GM23338 (cell line): ENCODE measurements around the gene MLH1. TPM values are rescaled to one million over a fixed set of nuclear protein-coding genes. Genes with fewer than 3 reads are reported as not detected.

ENCODE experiments used
- ATAC-seq: fragments of 200-7000 bp; cut with Tn5 transposase; 3 replicates; pipeline ENCODE4 v1.9.1; 2020
- DNase-seq: peaks from one replicate; pipeline ENCODE4 v3.0.0-alpha.2; 2015; ENCODE audit warnings: low spot score
- H2AFZ ChIP-seq: fragments of 200-600 bp; sonication (generic); 2 replicates; pipeline ENCODE4 v1.8.0; 2016; ENCODE audit warnings: antibody characterized with exemption, mild to moderate bottlenecking, moderate library complexity
- H3F3A ChIP-seq: fragments of 200-600 bp; sonication (generic); replicated peaks from 2 replicates; pipeline ENCODE4 v1.8.0; 2017; ENCODE audit warnings: antibody characterized with exemption, mixed run types, low read depth
- H3K27ac ChIP-seq: fragments of 200-600 bp; sonication (generic); 2 replicates; pipeline ENCODE4 v1.6.1; 2016; ENCODE audit warnings: low read depth
- H3K27me3 ChIP-seq: fragments of 200-600 bp; sonication (generic); 2 replicates; pipeline ENCODE4 v1.8.0; 2016; ENCODE audit warnings: mild to moderate bottlenecking, mixed run types, moderate library complexity; ENCODE audit not compliant: insufficient read depth
- H3K36me3 ChIP-seq: fragments of 200-600 bp; sonication (generic); 2 replicates; pipeline ENCODE4 v1.8.0; 2016; ENCODE audit warnings: mild to moderate bottlenecking; ENCODE audit not compliant: insufficient read depth
- H3K4me1 ChIP-seq: fragments of 200-600 bp; sonication (generic); 2 replicates; pipeline ENCODE4 v1.8.0; 2016; ENCODE audit warnings: mild to moderate bottlenecking, moderate library complexity; ENCODE audit not compliant: insufficient read depth
- H3K4me2 ChIP-seq: fragments of 200-600 bp; sonication (generic); 2 replicates; pipeline ENCODE4 v1.7.1; 2017; ENCODE audit warnings: mixed run types
- H3K4me3 ChIP-seq: fragments of 200-600 bp; sonication (generic); 2 replicates; pipeline ENCODE4 v1.6.1; 2016; ENCODE audit warnings: mixed run types
- H3K79me2 ChIP-seq: fragments of 200-600 bp; sonication (generic); replicated peaks from 2 replicates; pipeline ENCODE4 v1.8.0; 2017; ENCODE audit warnings: mild to moderate bottlenecking; ENCODE audit not compliant: insufficient read depth
- H3K9me2 ChIP-seq: fragments of 200-600 bp; sonication (generic); 2 replicates; pipeline ENCODE4 v1.8.0; 2017; ENCODE audit not compliant: insufficient read depth
- H4K20me1 ChIP-seq: fragments of 200-600 bp; sonication (generic); replicated peaks from 2 replicates; pipeline ENCODE4 v1.8.0; 2017; ENCODE audit warnings: mild to moderate bottlenecking; ENCODE audit not compliant: insufficient read depth
- H3K27ac Mint-ChIP-seq: 2 replicates; pipeline ENCODE4 v1.8.0; 2020; ENCODE audit warnings: inconsistent platforms, mild to moderate bottlenecking, moderate library complexity, mixed read lengths
- H3K27me3 Mint-ChIP-seq: 3 replicates; pipeline ENCODE4 v1.8.0; 2022; ENCODE audit warnings: low read depth, mild to moderate bottlenecking, moderate library complexity, mixed read lengths, inconsistent platforms; ENCODE audit not compliant: insufficient read depth, poor library complexity
- H3K36me3 Mint-ChIP-seq: 3 replicates; pipeline ENCODE4 v1.8.0; 2021; ENCODE audit warnings: low read depth, mild to moderate bottlenecking, inconsistent platforms, moderate library complexity, mixed read lengths
- H3K4me1 Mint-ChIP-seq: 3 replicates; pipeline ENCODE4 v1.8.0; 2020; ENCODE audit warnings: mild to moderate bottlenecking, inconsistent platforms, mixed read lengths
- H3K4me3 Mint-ChIP-seq: 3 replicates; pipeline ENCODE4 v1.8.0; 2021; ENCODE audit warnings: moderate library complexity, mild to moderate bottlenecking, inconsistent platforms, mixed read lengths
- H3K9me3 Mint-ChIP-seq: 3 replicates; pipeline ENCODE4 v1.8.0; 2020; ENCODE audit warnings: moderate library complexity, mild to moderate bottlenecking, inconsistent platforms, mixed read lengths
- CREB1 ChIP-seq: fragments of 250-450 bp; sonication (Bioruptor Pico); IDR thresholded peaks from 2 replicates; pipeline ENCODE4 v1.5.0; 2020; ENCODE audit warnings: low read depth, mild to moderate bottlenecking, moderate library complexity
- EZH2 ChIP-seq: fragments of 200-600 bp; sonication (generic); IDR thresholded peaks from one replicate; pipeline ENCODE4 v1.8.0; 2017; ENCODE audit warnings: antibody characterized with exemption, mild to moderate bottlenecking, low read depth; ENCODE audit not compliant: unreplicated experiment
- EZH2phosphoT487 ChIP-seq: fragments of 200-600 bp; sonication (generic); IDR thresholded peaks from one replicate; pipeline ENCODE4 v1.8.1; 2018; ENCODE audit warnings: antibody characterized with exemption; ENCODE audit not compliant: unreplicated experiment
- JUNB ChIP-seq: IDR thresholded peaks from one replicate; pipeline ENCODE4 v1.6.1; 2016; ENCODE audit warnings: antibody characterized with exemption; ENCODE audit not compliant: unreplicated experiment
- NANOG ChIP-seq: IDR thresholded peaks from 2 replicates; pipeline ENCODE4 v1.6.1; 2016; ENCODE audit warnings: antibody characterized with exemption, borderline replicate concordance
- POLR2AphosphoS5 ChIP-seq: IDR thresholded peaks from 2 replicates; pipeline ENCODE4 v1.6.1; 2016; ENCODE audit warnings: antibody characterized with exemption, low read depth
- STAT1 ChIP-seq: IDR thresholded peaks from one replicate; pipeline ENCODE4 v1.6.1; 2016; ENCODE audit warnings: antibody characterized with exemption; ENCODE audit not compliant: unreplicated experiment
- ZNF114 ChIP-seq: fragments of 250-450 bp; sonication (Bioruptor Pico); IDR thresholded peaks from 2 replicates; pipeline ENCODE4 v1.5.0; 2020; ENCODE audit warnings: mild to moderate bottlenecking, moderate library complexity
- ZNF331 ChIP-seq: fragments of 250-450 bp; sonication (Bioruptor Pico); IDR thresholded peaks from 2 replicates; pipeline ENCODE4 v1.5.0; 2020; ENCODE audit warnings: low read depth, mild to moderate bottlenecking, moderate library complexity
- polyA plus RNA-seq: library from polyadenylated mRNA; unstranded; fragments of >200 nt; fragmentation: Nextera tagmentation; extraction: Ambion mirVana; gene quantifications from 2 replicates; pipeline ENCODE4 v1.2.1, GENCODE V29; 2016
- total RNA-seq: library from RNA; depleted of rRNA; stranded (reverse); fragments of >200 nt; shearing (Covaris generic); gene quantifications from 2 replicates; pipeline ENCODE4 v1.2.3, GENCODE V29; 2014
- TF ChIP-seq, protein P1 (sequence below), 2 experiments: fragments of 200-600 bp in 1 of 2; sonication (generic) in 1 of 2; conservative IDR thresholded peaks; 2 replicates each; pipeline versions ENCODE4 v1.5.1 to v1.6.1; 2016 to 2017; ENCODE audit warnings: antibody characterized with exemption in 2 of 2, low read depth in 2 of 2, mild to moderate bottlenecking in 2 of 2, moderate library complexity in 1 of 2
- TF ChIP-seq, protein P2 (sequence below): fragments of 250-450 bp; sonication (Bioruptor Pico); IDR thresholded peaks from 2 replicates; pipeline ENCODE4 v1.5.0; 2020; ENCODE audit warnings: mild to moderate bottlenecking, moderate library complexity
- TF ChIP-seq, protein P3 (sequence below): IDR thresholded peaks from one replicate; pipeline ENCODE4 v1.6.1; 2018; ENCODE audit warnings: antibody characterized with exemption; ENCODE audit not compliant: unreplicated experiment
- TF ChIP-seq, protein P4 (sequence below): IDR thresholded peaks from 2 replicates; pipeline ENCODE4 v1.6.1; 2016; ENCODE audit warnings: antibody characterized with exemption

The MLH1 gene
- total and polyA plus RNA-seq, 2 experiments from 2014 or later: 31.7 to 58.0 TPM

DNA sequence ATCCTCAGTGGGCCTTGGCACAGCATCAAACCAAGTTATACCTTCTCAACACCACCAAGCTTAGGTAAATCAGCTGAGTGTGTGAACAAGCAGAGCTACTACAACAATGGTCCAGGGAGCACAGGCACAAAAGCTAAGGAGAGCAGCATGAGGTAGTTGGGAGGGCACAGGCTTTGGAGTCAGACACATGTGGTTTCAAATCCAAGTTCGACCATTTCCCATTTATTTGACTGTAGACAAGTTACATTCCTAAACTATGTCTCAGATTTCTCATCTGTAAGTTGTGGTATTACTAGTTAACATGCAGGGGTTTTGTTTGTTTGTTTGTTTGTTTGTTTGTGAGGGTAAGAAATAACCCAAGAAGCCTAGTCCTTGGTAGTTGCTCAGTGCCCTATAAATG is 46.9 kb downstream of the MLH1 start:
- H3K27me3 Mint-ChIP-seq: no peaks in the 10 kb centered on the region
- H3K9me3 Mint-ChIP-seq: no peaks in the 10 kb centered on the region
- Histone ChIP-seq H3K27ac (no peak overlapping the region), H3K4me3 (no peak overlapping the region), H3K79me2 (no peaks in the 10 kb centered on the region), H4K20me1 (peaks cover 5% of the 10 kb centered on the region; the same call in 1 of the 2 replicates), H3F3A (no peaks in the 10 kb centered on the region), H3K9me2 (peaks cover 2% of the 10 kb centered on the region; the same call in 1 of the 2 replicates), H2AFZ (no peak overlapping the region), H3K4me1 (no peaks in the 10 kb centered on the region), H3K4me2 (no peak overlapping the region), H3K36me3 (peaks cover 32% of the 10 kb centered on the region), H3K27me3 (no peaks in the 10 kb centered on the region)
- no peak for ATAC-seq
- no peak overlapping the region for H3K27ac Mint-ChIP-seq
- H3K4me1 Mint-ChIP-seq: no peaks in the 10 kb centered on the region
- TF ChIP-seq ZNF331 (CRISPR knock-in tag) (no peak), ZNF114 (no peak), POLR2AphosphoS5 (no peak), EZH2phosphoT487 (no peak), NANOG (no peak), EZH2 (no peak), JUNB (no peak), STAT1 (no peak), CREB1 (CRISPR knock-in tag) (no peak)
- TF ChIP-seq, protein P1, sequence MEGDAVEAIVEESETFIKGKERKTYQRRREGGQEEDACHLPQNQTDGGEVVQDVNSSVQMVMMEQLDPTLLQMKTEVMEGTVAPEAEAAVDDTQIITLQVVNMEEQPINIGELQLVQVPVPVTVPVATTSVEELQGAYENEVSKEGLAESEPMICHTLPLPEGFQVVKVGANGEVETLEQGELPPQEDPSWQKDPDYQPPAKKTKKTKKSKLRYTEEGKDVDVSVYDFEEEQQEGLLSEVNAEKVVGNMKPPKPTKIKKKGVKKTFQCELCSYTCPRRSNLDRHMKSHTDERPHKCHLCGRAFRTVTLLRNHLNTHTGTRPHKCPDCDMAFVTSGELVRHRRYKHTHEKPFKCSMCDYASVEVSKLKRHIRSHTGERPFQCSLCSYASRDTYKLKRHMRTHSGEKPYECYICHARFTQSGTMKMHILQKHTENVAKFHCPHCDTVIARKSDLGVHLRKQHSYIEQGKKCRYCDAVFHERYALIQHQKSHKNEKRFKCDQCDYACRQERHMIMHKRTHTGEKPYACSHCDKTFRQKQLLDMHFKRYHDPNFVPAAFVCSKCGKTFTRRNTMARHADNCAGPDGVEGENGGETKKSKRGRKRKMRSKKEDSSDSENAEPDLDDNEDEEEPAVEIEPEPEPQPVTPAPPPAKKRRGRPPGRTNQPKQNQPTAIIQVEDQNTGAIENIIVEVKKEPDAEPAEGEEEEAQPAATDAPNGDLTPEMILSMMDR (conservative IDR thresholded peaks at IDR 0.05; ENCODE audit: low read depth in 2 of 2): no peak
- TF ChIP-seq, protein P2, sequence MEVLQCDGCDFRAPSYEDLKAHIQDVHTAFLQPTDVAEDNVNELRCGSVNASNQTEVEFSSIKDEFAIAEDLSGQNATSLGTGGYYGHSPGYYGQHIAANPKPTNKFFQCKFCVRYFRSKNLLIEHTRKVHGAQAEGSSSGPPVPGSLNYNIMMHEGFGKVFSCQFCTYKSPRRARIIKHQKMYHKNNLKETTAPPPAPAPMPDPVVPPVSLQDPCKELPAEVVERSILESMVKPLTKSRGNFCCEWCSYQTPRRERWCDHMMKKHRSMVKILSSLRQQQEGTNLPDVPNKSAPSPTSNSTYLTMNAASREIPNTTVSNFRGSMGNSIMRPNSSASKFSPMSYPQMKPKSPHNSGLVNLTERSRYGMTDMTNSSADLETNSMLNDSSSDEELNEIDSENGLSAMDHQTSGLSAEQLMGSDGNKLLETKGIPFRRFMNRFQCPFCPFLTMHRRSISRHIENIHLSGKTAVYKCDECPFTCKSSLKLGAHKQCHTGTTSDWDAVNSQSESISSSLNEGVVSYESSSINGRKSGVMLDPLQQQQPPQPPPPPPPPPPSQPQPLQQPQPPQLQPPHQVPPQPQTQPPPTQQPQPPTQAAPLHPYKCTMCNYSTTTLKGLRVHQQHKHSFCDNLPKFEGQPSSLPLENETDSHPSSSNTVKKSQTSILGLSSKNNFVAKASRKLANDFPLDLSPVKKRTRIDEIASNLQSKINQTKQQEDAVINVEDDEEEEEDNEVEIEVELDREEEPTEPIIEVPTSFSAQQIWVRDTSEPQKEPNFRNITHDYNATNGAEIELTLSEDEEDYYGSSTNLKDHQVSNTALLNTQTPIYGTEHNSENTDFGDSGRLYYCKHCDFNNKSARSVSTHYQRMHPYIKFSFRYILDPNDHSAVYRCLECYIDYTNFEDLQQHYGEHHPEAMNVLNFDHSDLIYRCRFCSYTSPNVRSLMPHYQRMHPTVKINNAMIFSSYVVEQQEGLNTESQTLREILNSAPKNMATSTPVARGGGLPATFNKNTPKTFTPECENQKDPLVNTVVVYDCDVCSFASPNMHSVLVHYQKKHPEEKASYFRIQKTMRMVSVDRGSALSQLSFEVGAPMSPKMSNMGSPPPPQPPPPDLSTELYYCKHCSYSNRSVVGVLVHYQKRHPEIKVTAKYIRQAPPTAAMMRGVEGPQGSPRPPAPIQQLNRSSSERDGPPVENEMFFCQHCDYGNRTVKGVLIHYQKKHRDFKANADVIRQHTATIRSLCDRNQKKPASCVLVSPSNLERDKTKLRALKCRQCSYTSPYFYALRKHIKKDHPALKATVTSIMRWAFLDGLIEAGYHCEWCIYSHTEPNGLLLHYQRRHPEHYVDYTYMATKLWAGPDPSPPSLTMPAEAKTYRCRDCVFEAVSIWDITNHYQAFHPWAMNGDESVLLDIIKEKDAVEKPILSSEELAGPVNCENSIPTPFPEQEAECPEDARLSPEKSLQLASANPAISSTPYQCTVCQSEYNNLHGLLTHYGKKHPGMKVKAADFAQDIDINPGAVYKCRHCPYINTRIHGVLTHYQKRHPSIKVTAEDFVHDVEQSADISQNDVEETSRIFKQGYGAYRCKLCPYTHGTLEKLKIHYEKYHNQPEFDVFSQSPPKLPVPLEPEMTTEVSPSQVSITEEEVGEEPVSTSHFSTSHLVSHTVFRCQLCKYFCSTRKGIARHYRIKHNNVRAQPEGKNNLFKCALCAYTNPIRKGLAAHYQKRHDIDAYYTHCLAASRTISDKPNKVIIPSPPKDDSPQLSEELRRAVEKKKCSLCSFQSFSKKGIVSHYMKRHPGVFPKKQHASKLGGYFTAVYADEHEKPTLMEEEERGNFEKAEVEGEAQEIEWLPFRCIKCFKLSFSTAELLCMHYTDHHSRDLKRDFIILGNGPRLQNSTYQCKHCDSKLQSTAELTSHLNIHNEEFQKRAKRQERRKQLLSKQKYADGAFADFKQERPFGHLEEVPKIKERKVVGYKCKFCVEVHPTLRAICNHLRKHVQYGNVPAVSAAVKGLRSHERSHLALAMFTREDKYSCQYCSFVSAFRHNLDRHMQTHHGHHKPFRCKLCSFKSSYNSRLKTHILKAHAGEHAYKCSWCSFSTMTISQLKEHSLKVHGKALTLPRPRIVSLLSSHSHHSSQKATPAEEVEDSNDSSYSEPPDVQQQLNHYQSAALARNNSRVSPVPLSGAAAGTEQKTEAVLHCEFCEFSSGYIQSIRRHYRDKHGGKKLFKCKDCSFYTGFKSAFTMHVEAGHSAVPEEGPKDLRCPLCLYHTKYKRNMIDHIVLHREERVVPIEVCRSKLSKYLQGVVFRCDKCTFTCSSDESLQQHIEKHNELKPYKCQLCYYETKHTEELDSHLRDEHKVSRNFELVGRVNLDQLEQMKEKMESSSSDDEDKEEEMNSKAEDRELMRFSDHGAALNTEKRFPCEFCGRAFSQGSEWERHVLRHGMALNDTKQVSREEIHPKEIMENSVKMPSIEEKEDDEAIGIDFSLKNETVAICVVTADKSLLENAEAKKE (CRISPR knock-in tag): no peak
- TF ChIP-seq, protein P3, sequence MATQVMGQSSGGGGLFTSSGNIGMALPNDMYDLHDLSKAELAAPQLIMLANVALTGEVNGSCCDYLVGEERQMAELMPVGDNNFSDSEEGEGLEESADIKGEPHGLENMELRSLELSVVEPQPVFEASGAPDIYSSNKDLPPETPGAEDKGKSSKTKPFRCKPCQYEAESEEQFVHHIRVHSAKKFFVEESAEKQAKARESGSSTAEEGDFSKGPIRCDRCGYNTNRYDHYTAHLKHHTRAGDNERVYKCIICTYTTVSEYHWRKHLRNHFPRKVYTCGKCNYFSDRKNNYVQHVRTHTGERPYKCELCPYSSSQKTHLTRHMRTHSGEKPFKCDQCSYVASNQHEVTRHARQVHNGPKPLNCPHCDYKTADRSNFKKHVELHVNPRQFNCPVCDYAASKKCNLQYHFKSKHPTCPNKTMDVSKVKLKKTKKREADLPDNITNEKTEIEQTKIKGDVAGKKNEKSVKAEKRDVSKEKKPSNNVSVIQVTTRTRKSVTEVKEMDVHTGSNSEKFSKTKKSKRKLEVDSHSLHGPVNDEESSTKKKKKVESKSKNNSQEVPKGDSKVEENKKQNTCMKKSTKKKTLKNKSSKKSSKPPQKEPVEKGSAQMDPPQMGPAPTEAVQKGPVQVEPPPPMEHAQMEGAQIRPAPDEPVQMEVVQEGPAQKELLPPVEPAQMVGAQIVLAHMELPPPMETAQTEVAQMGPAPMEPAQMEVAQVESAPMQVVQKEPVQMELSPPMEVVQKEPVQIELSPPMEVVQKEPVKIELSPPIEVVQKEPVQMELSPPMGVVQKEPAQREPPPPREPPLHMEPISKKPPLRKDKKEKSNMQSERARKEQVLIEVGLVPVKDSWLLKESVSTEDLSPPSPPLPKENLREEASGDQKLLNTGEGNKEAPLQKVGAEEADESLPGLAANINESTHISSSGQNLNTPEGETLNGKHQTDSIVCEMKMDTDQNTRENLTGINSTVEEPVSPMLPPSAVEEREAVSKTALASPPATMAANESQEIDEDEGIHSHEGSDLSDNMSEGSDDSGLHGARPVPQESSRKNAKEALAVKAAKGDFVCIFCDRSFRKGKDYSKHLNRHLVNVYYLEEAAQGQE: no peak
- TF ChIP-seq, protein P4, sequence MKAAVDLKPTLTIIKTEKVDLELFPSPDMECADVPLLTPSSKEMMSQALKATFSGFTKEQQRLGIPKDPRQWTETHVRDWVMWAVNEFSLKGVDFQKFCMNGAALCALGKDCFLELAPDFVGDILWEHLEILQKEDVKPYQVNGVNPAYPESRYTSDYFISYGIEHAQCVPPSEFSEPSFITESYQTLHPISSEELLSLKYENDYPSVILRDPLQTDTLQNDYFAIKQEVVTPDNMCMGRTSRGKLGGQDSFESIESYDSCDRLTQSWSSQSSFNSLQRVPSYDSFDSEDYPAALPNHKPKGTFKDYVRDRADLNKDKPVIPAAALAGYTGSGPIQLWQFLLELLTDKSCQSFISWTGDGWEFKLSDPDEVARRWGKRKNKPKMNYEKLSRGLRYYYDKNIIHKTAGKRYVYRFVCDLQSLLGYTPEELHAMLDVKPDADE: no peak
- H3K4me3 Mint-ChIP-seq: no peak overlapping the region
- H3K36me3 Mint-ChIP-seq: peaks cover 49% of the 10 kb centered on the region
- no peak for DNase-seq
